T-helper 2 cell treated with Interferon-gamma antibody and Interleukin-4, amounts not matched to agents 100 ng/mL and 5 ng/mL, for 36 hours (primary cell): ENCODE measurements around the gene MINDY2. TPM values are rescaled to one million over a fixed set of nuclear protein-coding genes. Genes with fewer than 3 reads are reported as not detected.
"Not testable (repeated sequence)": the region's sequence is repeated elsewhere in the genome, so short reads cannot be mapped to it uniquely, and the experiment has no call there.

Experiments used
- intact Hi-C: fragments of 100-400 bp; cut with micrococcal nuclease; formaldehyde crosslinking; loops from one replicate; pipeline ENCODE4 v1.15.1; 2023
- total RNA-seq: library from RNA; stranded (reverse); gene quantifications from 2 replicates; pipeline ENCODE4 v1.2.3, GENCODE V29; 2022

The MINDY2 gene
- total RNA-seq, 1 donor from 2014 or later, result 13.4 TPM

GRCh38 chr15:58876306-58877106 is 105.4 kb downstream of the MINDY2 start:
- intact Hi-C loops, result no loop called here

DNA sequence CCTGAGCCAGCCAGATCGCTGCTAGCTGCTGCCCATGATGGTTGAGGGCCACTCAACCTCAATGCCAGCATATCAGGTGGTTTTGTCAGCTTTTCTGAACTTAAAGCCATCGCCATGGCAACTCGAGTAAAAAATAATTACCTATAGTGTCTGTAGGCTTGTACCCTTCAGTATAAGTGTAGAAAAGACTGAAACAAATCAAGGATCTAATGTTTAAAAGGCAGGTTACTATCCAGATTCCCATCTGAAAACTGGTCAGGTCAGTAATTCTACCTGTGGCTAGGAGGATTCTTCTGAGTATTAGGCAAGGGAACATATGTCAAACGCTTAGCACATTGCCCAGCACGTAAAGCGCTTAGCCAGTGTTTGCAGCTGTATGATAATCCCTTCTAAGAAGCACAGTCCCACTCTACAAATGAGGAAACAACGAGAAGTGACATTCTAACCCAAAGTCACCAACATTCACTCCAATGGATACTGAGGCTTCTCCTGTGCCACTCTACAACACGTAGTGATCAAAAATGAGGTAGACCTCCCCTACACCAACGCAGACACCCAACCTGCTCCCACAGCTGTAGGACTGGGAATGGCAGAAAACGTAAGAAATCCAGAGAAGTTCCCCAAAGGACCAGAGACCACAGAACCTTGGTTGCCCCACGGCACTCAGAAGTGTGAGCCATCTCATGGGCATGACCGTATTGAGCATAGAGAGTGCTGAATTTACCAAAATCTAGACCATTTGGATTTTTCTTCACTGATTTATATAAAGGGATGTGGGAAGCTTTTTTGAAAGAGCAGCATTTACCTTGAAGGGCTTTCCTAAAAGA is 107.1 kb downstream of the MINDY2 start:
- intact Hi-C loops, result no loop called here

- intact Hi-C loops, result no loop called here
These were observed 109.2 kb downstream of the MINDY2 start for GRCh38 chr15:58880320-58880719.

- intact Hi-C loops, result no loop called here
These were observed 111.1 kb downstream of the MINDY2 start for GRCh38 chr15:58882243-58882642.

- intact Hi-C loops, result not testable (repeated sequence)
These were observed 112.8 kb downstream of the MINDY2 start for GRCh38 chr15:58883926-58884325.

GRCh38 chr15:58886921-58887320 is 115.8 kb downstream of the MINDY2 start:
- intact Hi-C loops, result no loop called here

GRCh38 chr15:58889363-58889762 is 118.3 kb downstream of the MINDY2 start:
- intact Hi-C loops, result no loop called here

DNA sequence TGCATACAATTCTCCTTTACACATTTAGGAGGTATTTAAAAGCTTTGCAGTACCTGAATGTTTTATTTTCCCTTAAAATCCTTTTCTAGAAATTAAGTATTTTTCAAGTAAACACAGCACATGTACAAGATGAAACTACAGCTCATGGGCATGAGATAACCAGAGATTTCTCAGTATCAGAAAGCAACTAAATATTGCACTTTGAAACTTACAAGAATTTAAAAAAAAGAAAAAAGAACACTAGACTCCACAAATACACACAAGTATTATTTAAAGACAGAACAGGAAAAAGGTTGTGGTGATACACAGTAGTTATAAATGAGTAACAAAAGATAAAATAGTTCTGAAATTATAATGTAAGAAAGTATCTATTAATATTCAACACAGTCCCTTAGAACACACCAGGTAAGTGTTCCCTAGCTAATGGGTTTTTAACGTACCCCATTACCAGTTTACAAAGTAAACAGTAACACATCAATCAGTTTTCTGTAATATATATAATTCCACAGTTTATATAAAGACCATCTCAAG is 127.1 kb downstream of the MINDY2 start:
- intact Hi-C loops, result no loop called here

GRCh38 chr15:58900631-58901030 is 129.5 kb downstream of the MINDY2 start:
- intact Hi-C loops, result no loop called here

- intact Hi-C loops, result loop anchor here (2.0 kb wide), 1 partner anchor 24 kb away; the partner anchor contains the start of gene SLTM
These were observed 137.6 kb downstream of the MINDY2 start for GRCh38 chr15:58908550-58909309.

GRCh38 chr15:58909616-58910015 is 138.5 kb downstream of the MINDY2 start:
- intact Hi-C loops, result loop anchor here (2.0 kb wide), 1 partner anchor 23 kb away; the partner anchor contains the start of gene SLTM

DNA sequence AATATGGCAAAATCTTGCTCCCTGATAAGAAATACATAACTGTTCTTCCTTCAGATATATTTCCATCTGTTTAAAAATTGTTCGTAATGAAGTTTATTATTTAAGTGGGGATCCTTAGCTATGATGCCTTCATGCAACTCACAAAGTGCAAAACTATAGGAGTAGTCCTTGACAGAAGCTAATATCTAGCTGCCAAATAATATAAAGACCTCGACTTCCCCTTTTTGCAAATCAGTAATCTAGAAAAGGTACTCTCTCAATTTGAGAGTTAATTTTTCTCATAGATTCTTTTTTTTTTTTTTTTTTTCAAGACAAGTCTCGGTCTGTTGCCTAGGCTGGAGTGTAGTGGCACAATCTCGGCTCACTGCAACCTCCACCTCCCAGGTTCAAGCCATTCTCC is 139.4 kb downstream of the MINDY2 start:
- intact Hi-C loops, result no loop called here

Other genes with a start within 250 kb of the MINDY2 start
- 166 and 168 TPM in 2 replicates for gene ADAM10, start 21.6 kb upstream of the MINDY2 start, total RNA-seq
- 124 and 130 TPM in 2 replicates for gene SLTM, start 162.4 kb downstream of the MINDY2 start, total RNA-seq
- gene RNF111, start 216.4 kb downstream of the MINDY2 start, total RNA-seq, result 37.8 and 45.3 TPM in 2 replicates